K562 (cell line): Measurements from ENCODE around the gene HSPA1B. TPM values are rescaled to one million over a fixed set of nuclear protein-coding genes. Genes with fewer than 3 reads are reported as not detected.

Source experiments
- CREB1 ChIP-seq, 2 experiments: sonication (generic) in 1 of 2; formaldehyde crosslinking in 1 of 2; IDR thresholded peaks; 2 replicates each; pipeline versions ENCODE4 v1.6.1 to v1.8.0; 2012 to 2022; ENCODE audit warnings: inconsistent platforms in 1 of 2, mild to moderate bottlenecking in 1 of 2, missing genetic modification reagents in 1 of 2, moderate library complexity in 1 of 2
- CXXC5 ChIP-seq: fragments of 250-450 bp; sonication (Bioruptor Pico); IDR thresholded peaks from 2 replicates; pipeline ENCODE4 v1.8.0; 2022; ENCODE audit warnings: inconsistent platforms, mild to moderate bottlenecking, moderate library complexity
- GTF2B ChIP-seq: IDR thresholded peaks from 2 replicates; pipeline ENCODE4 v1.6.1; 2011; ENCODE audit not compliant: insufficient read length; ENCODE audit errors: extremely low read depth
- GTF2E2 ChIP-seq: fragments of 200-800 bp; sonication (Bioruptor generic); IDR thresholded peaks from 2 replicates; pipeline ENCODE4 v1.6.1; 2016; ENCODE audit warnings: missing genetic modification characterization, missing compliant biosample characterization
- HDAC1 ChIP-seq, 2 experiments: fragments of 450-650 bp; IDR thresholded peaks; 2 replicates each; pipeline ENCODE4 v1.6.1; 2016 to 2017; ENCODE audit warnings: inconsistent platforms in 1 of 2, mild to moderate bottlenecking in 1 of 2, moderate library complexity in 1 of 2
- MLLT1 ChIP-seq, 2 experiments: fragments of 450-650 bp; IDR thresholded peaks; 2 replicates each; pipeline ENCODE4 v1.6.1; 2016
- MTA3 ChIP-seq: fragments of 450-650 bp; formaldehyde crosslinking; IDR thresholded peaks from 2 replicates; pipeline ENCODE4 v1.6.1; 2017; ENCODE audit warnings: mild to moderate bottlenecking, borderline replicate concordance
- PML ChIP-seq: IDR thresholded peaks from 2 replicates; pipeline ENCODE4 v1.6.1; 2012; ENCODE audit warnings: low read length, inconsistent platforms
- TAF7 ChIP-seq: fragments of 450-650 bp; IDR thresholded peaks from 2 replicates; pipeline ENCODE4 v1.6.1; 2016; ENCODE audit warnings: missing genetic modification characterization, missing compliant biosample characterization
- ZMIZ1 ChIP-seq, 2 experiments: fragments of 150-350 bp in 1 of 2; IDR thresholded peaks; 2 replicates each; pipeline ENCODE4 v1.6.1; 2012 to 2016; ENCODE audit warnings: low read depth in 2 of 2, low read length in 2 of 2, mild to moderate bottlenecking in 1 of 2, moderate library complexity in 1 of 2
- ZNF133 ChIP-seq: fragments of 250-450 bp; sonication (Bioruptor Pico); IDR thresholded peaks from 2 replicates; pipeline ENCODE4 v1.4.0; 2020; ENCODE audit warnings: mild to moderate bottlenecking
- polyA plus RNA-seq, 8 experiments: library from polyadenylated mRNA; depleted of rRNA in 4 of 8; stranded (reverse) in 5 of 8; unstranded in 3 of 8; fragments of >200 nt; fragmentation: Nextera tagmentation in 2 of 8; fragmentation: Illumina TruSeq in 1 of 8; extraction: Ambion mirVana in 2 of 8; extraction: Trizol in 1 of 8; gene quantifications; 2 replicates each; pipeline versions ENCODE4 v1.2.1 to v1.2.3, GENCODE V29; 2011 to 2014; ENCODE audit warnings: inconsistent platforms in 1 of 8, missing spikeins in 1 of 8
- total RNA-seq, 7 experiments: library from RNA; depleted of rRNA in 6 of 7; stranded (reverse); fragments of >200 nt in 6 of 7; fragmentation: Illumina TruSeq in 2 of 7; extraction: Trizol in 2 of 7; gene quantifications; 2 replicates each; pipeline versions ENCODE4 v1.2.1 to v1.2.3, GENCODE V29; 2011 to 2021; ENCODE audit warnings: low replicate concordance in 1 of 7
- TF ChIP-seq, protein P1 (sequence below): fragments of 450-650 bp; IDR thresholded peaks from 2 replicates; pipeline ENCODE4 v1.6.1; 2017; ENCODE audit warnings: mild to moderate bottlenecking, moderate library complexity
- TF ChIP-seq, protein P2 (sequence below): fragments of 250-450 bp; sonication (Bioruptor Pico); IDR thresholded peaks from 2 replicates; pipeline ENCODE4 v1.4.0; 2020; ENCODE audit warnings: mild to moderate bottlenecking, moderate library complexity

Gene HSPA1B
- total and polyA plus RNA-seq, 9 of the 15 experiments (the other 6 are each of a cell fraction or from before 2014, with no cell fraction given): 0.27 to 227 (median 51.2) TPM

DNA sequence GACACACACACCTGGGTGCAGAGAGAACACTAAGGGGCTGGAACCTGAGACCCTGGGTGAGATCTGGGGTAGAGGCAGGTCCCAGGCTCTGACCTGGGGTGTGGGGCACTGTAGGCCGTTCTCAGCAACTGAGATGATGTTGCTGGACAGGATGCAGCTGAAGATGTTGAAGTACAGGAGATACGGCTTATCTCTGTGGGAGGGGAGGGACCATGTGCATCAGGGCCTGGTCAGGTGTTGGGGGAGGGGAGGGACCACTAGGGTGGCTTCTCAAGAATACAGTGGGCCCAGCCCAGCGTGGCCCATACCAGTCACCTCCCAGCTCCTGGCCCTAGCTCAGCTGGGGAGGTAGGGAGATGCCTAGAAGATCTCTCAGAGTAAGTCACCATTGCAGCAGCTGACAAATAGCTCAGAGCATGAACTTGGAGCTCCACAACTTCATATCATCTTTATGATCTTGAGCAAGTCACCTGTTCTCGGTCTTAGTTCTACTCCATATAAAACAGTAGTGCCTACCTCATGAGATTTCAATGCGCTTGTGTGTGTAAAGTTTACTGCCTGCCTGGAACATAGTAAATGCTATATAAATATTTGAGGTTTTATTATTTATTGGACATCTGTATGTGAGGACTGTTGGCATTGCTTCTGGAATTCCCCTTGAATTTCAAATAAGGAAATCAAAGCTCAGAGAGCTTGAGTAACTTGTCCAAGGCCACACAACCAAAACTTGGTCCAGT lies 47.5 kb downstream of the HSPA1B start (continued):
- TF ChIP-seq ZMIZ1 (IDR thresholded peaks at IDR 0.05; ENCODE audit: low read depth in 2 of 2, low read length in 2 of 2): no peak
- TF ChIP-seq TAF7: no peak
- no peak for TF ChIP-seq GTF2B
- TF ChIP-seq CREB1 (IDR thresholded peaks at IDR 0.05): no peak
- TF ChIP-seq CREB1 (CRISPR knock-in tag; IDR thresholded peaks at IDR 0.05): no peak
- TF ChIP-seq HDAC1 (IDR thresholded peaks at IDR 0.05): 0 out of 4 replicates have a peak, but pooled peaks of 1 of the 2 experiments have one; percentile 26
- TF ChIP-seq, protein P1, sequence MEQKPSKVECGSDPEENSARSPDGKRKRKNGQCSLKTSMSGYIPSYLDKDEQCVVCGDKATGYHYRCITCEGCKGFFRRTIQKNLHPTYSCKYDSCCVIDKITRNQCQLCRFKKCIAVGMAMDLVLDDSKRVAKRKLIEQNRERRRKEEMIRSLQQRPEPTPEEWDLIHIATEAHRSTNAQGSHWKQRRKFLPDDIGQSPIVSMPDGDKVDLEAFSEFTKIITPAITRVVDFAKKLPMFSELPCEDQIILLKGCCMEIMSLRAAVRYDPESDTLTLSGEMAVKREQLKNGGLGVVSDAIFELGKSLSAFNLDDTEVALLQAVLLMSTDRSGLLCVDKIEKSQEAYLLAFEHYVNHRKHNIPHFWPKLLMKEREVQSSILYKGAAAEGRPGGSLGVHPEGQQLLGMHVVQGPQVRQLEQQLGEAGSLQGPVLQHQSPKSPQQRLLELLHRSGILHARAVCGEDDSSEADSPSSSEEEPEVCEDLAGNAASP: no peak
- no peak for TF ChIP-seq CXXC5 (CRISPR knock-in tag)
- no peak for TF ChIP-seq MLLT1 (IDR thresholded peaks at IDR 0.05)
- no peak for TF ChIP-seq ZNF133 (CRISPR knock-in tag)
- TF ChIP-seq, protein P2, sequence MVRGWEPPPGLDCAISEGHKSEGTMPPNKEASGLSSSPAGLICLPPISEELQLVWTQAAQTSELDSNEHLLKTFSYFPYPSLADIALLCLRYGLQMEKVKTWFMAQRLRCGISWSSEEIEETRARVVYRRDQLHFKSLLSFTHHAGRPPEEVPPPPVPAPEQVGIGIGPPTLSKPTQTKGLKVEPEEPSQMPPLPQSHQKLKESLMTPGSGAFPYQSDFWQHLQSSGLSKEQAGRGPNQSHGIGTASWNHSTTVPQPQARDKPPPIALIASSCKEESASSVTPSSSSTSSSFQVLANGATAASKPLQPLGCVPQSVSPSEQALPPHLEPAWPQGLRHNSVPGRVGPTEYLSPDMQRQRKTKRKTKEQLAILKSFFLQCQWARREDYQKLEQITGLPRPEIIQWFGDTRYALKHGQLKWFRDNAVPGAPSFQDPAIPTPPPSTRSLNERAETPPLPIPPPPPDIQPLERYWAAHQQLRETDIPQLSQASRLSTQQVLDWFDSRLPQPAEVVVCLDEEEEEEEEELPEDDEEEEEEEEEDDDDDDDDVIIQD (CRISPR knock-in tag): no peak
- no peak for TF ChIP-seq MTA3
- TF ChIP-seq PML: no peak
- TF ChIP-seq GTF2E2 (tag): no peak
